ENCODE results near the gene C1QTNF12. TPM values are rescaled to one million over a fixed set of nuclear protein-coding genes. Genes with fewer than 3 reads are reported as not detected.

Gene C1QTNF12
- total and polyA plus RNA-seq, 2 experiments from 2014 or later: 3.8 to 6.6 TPM

DNA sequence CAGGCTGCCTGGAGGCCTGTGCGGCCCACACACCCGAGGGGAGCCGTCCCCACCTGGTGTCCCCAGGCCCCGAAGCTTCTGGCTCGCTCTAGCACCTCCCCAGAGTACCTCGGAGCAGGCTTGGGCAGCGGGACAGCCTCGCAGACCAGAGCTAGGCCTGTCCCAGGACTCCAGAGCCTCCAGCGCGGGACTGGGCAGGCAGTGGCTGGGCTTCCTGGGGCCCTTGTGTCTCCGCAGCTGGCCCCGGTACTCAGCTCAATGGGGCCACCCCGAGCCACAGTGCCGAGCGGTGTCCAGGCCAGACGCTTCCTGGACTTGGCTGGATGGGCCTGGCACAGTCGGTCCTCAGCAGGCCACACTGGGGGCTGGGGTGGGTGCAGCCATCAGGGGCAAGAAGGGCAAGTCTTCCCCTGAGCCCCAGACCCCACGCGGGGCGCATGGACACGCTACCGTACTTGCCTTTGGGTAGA is 38.6 kb upstream of the C1QTNF12 start:
- no peaks in the 10 kb centered on the region for H3K9me3 ChIP-seq (ENCODE audit: low read depth)
- no peaks in the 10 kb centered on the region for H3K36me3 ChIP-seq (replicated peaks; ENCODE audit: insufficient read depth, low read depth)
- H3K27ac ChIP-seq: no peak overlapping the region
- no peaks in the 10 kb centered on the region for H3K9me2 ChIP-seq (replicated peaks; ENCODE audit: insufficient read depth)
- no peaks in the 10 kb centered on the region for H3K27me3 ChIP-seq
- no peaks in the 10 kb centered on the region for H3K4me1 ChIP-seq (ENCODE audit: insufficient read depth)
- TF ChIP-seq EZH2phosphoT487 (IDR thresholded peaks at IDR 0.05; ENCODE audit: low read depth, severe bottlenecking, unreplicated experiment) (no peak), EZH2 (IDR thresholded peaks at IDR 0.05; ENCODE audit: borderline replicate concordance) (no peak)
- TF ChIP-seq, protein P1, sequence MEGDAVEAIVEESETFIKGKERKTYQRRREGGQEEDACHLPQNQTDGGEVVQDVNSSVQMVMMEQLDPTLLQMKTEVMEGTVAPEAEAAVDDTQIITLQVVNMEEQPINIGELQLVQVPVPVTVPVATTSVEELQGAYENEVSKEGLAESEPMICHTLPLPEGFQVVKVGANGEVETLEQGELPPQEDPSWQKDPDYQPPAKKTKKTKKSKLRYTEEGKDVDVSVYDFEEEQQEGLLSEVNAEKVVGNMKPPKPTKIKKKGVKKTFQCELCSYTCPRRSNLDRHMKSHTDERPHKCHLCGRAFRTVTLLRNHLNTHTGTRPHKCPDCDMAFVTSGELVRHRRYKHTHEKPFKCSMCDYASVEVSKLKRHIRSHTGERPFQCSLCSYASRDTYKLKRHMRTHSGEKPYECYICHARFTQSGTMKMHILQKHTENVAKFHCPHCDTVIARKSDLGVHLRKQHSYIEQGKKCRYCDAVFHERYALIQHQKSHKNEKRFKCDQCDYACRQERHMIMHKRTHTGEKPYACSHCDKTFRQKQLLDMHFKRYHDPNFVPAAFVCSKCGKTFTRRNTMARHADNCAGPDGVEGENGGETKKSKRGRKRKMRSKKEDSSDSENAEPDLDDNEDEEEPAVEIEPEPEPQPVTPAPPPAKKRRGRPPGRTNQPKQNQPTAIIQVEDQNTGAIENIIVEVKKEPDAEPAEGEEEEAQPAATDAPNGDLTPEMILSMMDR (IDR thresholded peaks at IDR 0.05; ENCODE audit: poor library complexity): no peak
- WGBS (ENCODE audit: low lambda C conversion rate, missing lambda C conversion rate): 88% methylated on average over 18 of the region's 22 CpGs
- no peak for DNase-seq (ENCODE audit: low spot score)
- H2AFZ ChIP-seq: no peak overlapping the region
- H3K79me2 ChIP-seq: no peaks in the 10 kb centered on the region
- no peak overlapping the region for H3K4me2 ChIP-seq
- H3K4me3 ChIP-seq: no peak overlapping the region
- H4K20me1 ChIP-seq (ENCODE audit: insufficient read depth, poor library complexity, severe bottlenecking): no peaks in the 10 kb centered on the region

DNA sequence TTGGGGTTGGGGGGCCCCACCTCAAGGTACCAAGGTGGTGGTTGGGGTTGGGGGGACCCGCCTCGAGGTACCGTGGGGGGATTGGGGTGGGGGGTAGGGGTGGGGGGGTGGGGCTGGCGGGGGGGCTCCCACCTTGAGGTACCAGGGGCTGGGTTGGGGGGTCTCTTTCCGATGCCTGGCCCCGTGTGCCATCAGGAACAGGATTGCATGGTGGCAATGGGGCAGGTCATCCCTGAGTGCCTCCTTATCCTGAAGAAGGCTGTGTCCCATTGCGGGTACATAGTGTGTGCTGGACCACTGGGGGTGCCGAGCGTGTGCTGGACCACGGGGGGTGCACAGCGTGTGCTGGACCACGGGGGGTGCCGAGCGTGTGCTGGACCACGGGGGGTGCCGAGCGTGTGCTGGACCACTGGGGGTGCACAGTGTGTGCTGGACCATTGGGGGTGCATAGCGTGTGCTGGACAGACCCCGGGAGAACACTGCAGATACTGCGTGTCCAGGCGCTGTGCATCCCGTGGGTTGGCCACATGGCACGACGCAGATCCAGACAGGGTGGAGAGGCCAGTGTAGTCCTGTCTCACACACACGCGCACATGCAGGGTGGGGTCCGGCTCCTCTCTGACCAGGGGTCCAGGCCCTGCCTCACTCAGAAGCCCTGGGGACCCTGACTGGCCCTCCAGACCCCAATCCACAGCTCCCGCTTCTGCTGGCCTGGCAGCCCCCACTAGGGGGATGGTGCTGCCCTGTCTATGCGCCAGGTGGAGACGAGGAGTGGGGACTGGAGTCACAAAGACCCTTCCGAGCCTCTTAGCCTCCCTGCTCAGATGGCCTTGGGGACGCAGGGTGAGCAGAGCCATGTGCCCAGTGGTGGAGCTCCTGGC is 37.9 kb upstream of the C1QTNF12 start:
- H3K4me2 ChIP-seq: no peak overlapping the region
- H4K20me1 ChIP-seq (ENCODE audit: insufficient read depth, poor library complexity, severe bottlenecking): no peaks in the 10 kb centered on the region
- H3K4me3 ChIP-seq: no peak overlapping the region
- no peaks in the 10 kb centered on the region for H3K4me1 ChIP-seq (ENCODE audit: insufficient read depth)
- no peaks in the 10 kb centered on the region for H3K36me3 ChIP-seq (replicated peaks; ENCODE audit: insufficient read depth, low read depth)
- H3K9me2 ChIP-seq (replicated peaks; ENCODE audit: insufficient read depth): no peaks in the 10 kb centered on the region
- H3K79me2 ChIP-seq: no peaks in the 10 kb centered on the region
- 90% methylated on average over 27 of the region's 32 CpGs for WGBS (ENCODE audit: low lambda C conversion rate, missing lambda C conversion rate)
- DNase-seq (ENCODE audit: low spot score): no peak
- H3K27me3 ChIP-seq: no peaks in the 10 kb centered on the region
- TF ChIP-seq EZH2 (IDR thresholded peaks at IDR 0.05; ENCODE audit: borderline replicate concordance): no peak
- TF ChIP-seq, protein P1 (IDR thresholded peaks at IDR 0.05; ENCODE audit: poor library complexity): no peak
- no peak for TF ChIP-seq EZH2phosphoT487 (IDR thresholded peaks at IDR 0.05; ENCODE audit: low read depth, severe bottlenecking, unreplicated experiment)
- H3K9me3 ChIP-seq (ENCODE audit: low read depth): no peaks in the 10 kb centered on the region
- H2AFZ ChIP-seq: no peak overlapping the region
- H3K27ac ChIP-seq: no peak overlapping the region

DNA sequence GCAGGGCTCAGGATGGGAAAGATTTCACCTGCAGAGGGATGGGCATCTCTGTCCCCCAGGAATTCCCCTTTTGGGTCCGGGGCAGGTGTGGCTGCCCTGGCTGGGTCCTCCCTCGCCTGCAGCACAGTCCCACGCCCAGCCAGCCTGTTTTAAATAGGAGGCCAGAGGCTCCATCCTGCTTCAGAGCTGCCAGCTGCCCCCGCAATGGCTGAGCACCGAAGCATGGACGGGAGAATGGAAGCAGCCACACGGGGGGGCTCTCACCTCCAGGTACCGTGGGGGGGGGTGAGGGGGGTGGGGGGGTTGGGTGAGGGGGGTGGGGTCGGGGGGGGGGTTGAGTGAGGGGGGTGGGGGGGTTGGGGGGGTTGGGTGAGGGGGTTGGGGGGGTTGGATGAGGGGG is 37.3 kb upstream of the C1QTNF12 start:
- no peaks in the 10 kb centered on the region for H3K27me3 ChIP-seq
- no peaks in the 10 kb centered on the region for H4K20me1 ChIP-seq (ENCODE audit: insufficient read depth, poor library complexity, severe bottlenecking)
- TF ChIP-seq EZH2 (IDR thresholded peaks at IDR 0.05; ENCODE audit: borderline replicate concordance): no peak
- TF ChIP-seq, protein P1 (IDR thresholded peaks at IDR 0.05; ENCODE audit: poor library complexity): no peak
- no peak for TF ChIP-seq EZH2phosphoT487 (IDR thresholded peaks at IDR 0.05; ENCODE audit: low read depth, severe bottlenecking, unreplicated experiment)
- DNase-seq (ENCODE audit: low spot score): no peak
- H3K4me1 ChIP-seq (ENCODE audit: insufficient read depth): no peaks in the 10 kb centered on the region
- 46% methylated on average over 8 of the region's 9 CpGs for WGBS (ENCODE audit: low lambda C conversion rate, missing lambda C conversion rate)
- H3K36me3 ChIP-seq (replicated peaks; ENCODE audit: insufficient read depth, low read depth): no peaks in the 10 kb centered on the region
- H2AFZ ChIP-seq: no peak overlapping the region
- no peak overlapping the region for H3K4me3 ChIP-seq
- no peaks in the 10 kb centered on the region for H3K9me3 ChIP-seq (ENCODE audit: low read depth)
- no peak overlapping the region for H3K27ac ChIP-seq
- H3K9me2 ChIP-seq (replicated peaks; ENCODE audit: insufficient read depth): no peaks in the 10 kb centered on the region
- H3K4me2 ChIP-seq: no peak overlapping the region
- no peaks in the 10 kb centered on the region for H3K79me2 ChIP-seq
